ENCODE results near the gene SOX21.

The SOX21 gene

DNA sequence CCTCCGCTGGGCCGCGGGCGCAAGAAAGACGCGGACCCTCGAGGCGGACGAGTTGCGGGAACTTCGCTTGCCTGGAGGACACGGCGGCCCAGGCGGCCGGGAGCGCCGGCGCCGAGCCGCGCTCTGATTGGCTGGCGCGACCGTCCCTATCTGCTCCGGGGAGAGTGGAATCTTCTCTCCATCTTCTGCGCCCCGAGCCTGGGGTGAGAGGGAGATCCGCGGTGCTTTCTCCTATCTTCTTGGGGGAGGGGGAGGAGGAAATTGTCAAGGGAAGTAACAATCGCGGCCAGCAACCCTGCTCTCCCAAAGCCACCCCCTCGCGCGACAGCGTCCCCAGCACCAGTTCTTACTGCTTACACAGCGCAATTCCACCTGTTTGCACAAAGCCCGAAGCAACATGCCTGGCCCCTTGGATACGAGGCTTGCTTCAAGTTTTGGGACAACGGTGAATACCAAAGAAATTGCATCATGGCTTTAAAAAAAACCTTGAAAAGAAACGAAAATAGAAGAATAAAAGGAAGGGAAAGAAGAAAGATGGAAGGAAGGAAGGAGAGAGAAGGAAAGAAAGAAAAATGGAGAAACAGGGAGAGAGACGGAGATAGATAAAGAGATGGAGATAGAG, 4.8 kb downstream of the SOX21 start:
- Histone ChIP-seq H3K36me3 (no peaks in the 10 kb centered on the region), H3K27me3 (peaks cover 100% of the 10 kb centered on the region), H3K4me3 (ENCODE audit: low read depth in 1 of 2, low read length in 1 of 2) (no peak overlapping the region), H3K4me1 (ENCODE audit: control insufficient read depth in 1 of 2, insufficient read depth in 1 of 2, low read depth in 1 of 2, low read length in 1 of 2) (peaks cover 15 to 18% of the 10 kb centered on the region in 2 experiments), H3K27ac (no peak overlapping the region), H3K9me3 (no peaks in the 10 kb centered on the region)
- TF ChIP-seq, protein P1, sequence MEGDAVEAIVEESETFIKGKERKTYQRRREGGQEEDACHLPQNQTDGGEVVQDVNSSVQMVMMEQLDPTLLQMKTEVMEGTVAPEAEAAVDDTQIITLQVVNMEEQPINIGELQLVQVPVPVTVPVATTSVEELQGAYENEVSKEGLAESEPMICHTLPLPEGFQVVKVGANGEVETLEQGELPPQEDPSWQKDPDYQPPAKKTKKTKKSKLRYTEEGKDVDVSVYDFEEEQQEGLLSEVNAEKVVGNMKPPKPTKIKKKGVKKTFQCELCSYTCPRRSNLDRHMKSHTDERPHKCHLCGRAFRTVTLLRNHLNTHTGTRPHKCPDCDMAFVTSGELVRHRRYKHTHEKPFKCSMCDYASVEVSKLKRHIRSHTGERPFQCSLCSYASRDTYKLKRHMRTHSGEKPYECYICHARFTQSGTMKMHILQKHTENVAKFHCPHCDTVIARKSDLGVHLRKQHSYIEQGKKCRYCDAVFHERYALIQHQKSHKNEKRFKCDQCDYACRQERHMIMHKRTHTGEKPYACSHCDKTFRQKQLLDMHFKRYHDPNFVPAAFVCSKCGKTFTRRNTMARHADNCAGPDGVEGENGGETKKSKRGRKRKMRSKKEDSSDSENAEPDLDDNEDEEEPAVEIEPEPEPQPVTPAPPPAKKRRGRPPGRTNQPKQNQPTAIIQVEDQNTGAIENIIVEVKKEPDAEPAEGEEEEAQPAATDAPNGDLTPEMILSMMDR (IDR thresholded peaks at IDR 0.05), result no peak

DNA sequence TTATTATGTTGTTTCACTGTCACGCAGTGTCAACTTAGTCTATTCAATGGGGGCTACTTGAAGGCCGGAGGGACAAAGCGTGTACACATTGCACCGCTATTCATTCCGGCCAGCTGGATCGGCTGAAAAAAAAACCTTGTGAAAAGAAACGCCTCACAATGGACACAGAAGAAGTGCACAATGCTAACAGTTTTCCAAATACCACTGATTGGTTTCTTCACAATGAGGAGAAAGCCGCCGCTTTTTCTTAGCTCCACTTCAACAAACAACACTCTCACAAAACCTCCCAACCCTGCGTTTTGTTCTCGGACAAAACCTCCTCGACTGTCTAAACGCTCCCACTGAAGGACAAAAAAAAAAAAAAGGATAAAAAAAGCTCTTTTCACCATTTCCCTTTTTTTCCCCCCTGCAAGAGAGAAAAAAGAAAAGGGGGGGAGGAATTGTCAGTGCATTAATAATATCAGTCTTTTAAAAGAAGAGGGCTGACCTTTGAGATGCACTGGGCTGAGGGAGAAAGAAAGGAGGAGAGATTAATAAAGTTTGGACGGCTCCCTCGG, 5.4 kb downstream of the SOX21 start:
- TF ChIP-seq, protein P1 (IDR thresholded peaks at IDR 0.05), result no peak
- H3K4me3 ChIP-seq (ENCODE audit: low read depth in 1 of 2, low read length in 1 of 2), result no peak overlapping the region
- H3K27me3 ChIP-seq, result peaks cover 100% of the 10 kb centered on the region

DNA sequence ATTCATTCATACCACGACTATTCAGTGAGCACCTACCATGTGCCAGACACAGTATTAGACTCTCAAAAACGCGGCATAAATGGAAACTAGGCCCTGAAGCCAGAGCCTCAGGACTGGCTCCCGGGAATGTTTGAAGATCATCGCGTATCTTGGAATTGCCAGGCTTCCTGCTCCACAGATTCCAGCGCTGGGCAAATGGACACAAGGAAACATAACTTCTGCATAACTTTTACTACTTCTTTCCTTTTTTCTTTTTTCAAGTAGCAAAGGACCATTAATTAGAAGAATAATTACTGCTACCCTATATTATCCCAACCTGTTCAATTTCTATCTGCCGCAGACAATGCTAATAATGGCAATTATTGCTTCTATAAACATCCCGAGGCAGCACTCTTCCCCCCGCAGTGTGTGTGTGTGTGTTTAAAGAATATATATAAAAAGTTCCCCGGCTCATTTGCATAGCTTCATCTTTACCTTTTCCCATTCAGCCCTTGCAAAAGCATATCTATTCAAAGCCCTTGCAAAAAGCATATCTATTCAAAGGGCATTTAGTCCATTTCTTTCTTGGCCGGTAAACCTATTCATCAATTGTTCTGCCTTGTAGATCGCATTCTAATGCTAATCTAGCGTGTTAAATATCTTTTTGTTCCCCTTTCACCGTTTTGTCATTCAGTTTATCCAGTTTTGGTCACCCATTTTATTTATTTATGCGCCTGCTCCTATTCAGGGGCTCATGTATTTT, 6.1 kb downstream of the SOX21 start:
- H3K9me3 ChIP-seq, result no peaks in the 10 kb centered on the region
- TF ChIP-seq, protein P1 (IDR thresholded peaks at IDR 0.05), result no peak
- H3K4me3 ChIP-seq (ENCODE audit: low read depth in 1 of 2, low read length in 1 of 2), result no peak overlapping the region
- peaks cover 5 to 8% of the 10 kb centered on the region in 2 experiments for H3K4me1 ChIP-seq (ENCODE audit: control insufficient read depth in 1 of 2, insufficient read depth in 1 of 2, low read depth in 1 of 2, low read length in 1 of 2)
- peaks cover 100% of the 10 kb centered on the region for H3K27me3 ChIP-seq
- no peaks in the 10 kb centered on the region for H3K36me3 ChIP-seq
- H3K27ac ChIP-seq, result no peak overlapping the region

More for the DNA sequence above, 5.4 kb downstream of the SOX21 start:
- Histone ChIP-seq H3K9me3 (no peaks in the 10 kb centered on the region), H3K4me1 (ENCODE audit: control insufficient read depth in 1 of 2, insufficient read depth in 1 of 2, low read depth in 1 of 2, low read length in 1 of 2) (peaks cover 9 to 12% of the 10 kb centered on the region in 2 experiments), H3K27ac (no peak overlapping the region), H3K36me3 (no peaks in the 10 kb centered on the region)

DNA sequence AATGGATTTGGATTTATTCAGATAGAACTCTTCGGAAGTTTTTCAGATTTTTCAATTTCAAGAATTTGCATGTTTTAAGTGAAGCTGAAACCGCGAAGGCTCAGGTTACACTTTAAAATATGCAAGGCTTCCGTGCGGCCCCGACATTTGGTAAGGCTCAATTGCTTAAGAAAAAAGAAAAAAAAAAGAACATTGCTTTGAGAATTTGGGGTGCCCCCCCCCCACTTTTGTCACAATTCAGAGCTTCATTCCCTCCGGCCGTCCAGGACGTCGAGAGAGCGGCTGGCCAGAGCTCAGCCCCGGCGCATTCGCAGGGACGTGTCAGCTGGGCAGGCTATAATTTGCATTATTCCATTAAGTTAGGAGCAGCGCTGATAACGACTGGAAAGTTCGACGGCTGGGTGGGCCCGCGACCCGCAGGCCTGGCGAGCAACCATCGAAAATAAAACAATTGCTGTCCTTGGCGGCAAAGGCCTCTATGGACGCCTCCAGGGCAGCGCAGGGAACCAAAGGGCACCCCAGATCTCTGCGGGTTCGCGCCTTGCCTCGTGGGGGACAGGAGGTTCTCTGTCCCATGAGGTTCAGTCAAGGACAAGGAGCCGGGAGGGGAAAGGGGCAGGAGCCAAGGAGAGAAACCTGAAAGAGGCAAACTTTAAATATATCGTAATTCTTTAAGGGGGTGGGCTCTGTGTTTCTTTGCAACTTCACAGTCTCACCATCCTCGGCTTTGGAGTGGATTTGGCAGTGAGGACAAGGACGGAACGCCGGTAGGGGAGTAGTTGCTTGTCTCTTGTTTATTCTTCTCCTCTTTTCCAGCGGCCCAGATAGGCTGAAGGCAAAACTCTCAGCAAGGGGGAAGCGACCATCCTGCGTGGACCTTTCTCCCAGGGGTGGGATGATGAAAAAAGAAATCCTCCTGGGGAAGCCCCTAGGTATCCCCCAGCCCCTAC, 7.0 kb downstream of the SOX21 start:
- TF ChIP-seq, protein P1 (IDR thresholded peaks at IDR 0.05), result no peak
- H3K27ac ChIP-seq, result no peak overlapping the region
- H3K36me3 ChIP-seq, result no peaks in the 10 kb centered on the region
- no peaks in the 10 kb centered on the region for H3K9me3 ChIP-seq
- H3K4me3 ChIP-seq (ENCODE audit: low read depth in 1 of 2, low read length in 1 of 2), result no peak overlapping the region
- H3K4me1 ChIP-seq (ENCODE audit: control insufficient read depth in 1 of 2, insufficient read depth in 1 of 2, low read depth in 1 of 2, low read length in 1 of 2), result peaks cover 0 to 4% of the 10 kb centered on the region in 2 experiments
- H3K27me3 ChIP-seq, result peaks cover 100% of the 10 kb centered on the region

DNA sequence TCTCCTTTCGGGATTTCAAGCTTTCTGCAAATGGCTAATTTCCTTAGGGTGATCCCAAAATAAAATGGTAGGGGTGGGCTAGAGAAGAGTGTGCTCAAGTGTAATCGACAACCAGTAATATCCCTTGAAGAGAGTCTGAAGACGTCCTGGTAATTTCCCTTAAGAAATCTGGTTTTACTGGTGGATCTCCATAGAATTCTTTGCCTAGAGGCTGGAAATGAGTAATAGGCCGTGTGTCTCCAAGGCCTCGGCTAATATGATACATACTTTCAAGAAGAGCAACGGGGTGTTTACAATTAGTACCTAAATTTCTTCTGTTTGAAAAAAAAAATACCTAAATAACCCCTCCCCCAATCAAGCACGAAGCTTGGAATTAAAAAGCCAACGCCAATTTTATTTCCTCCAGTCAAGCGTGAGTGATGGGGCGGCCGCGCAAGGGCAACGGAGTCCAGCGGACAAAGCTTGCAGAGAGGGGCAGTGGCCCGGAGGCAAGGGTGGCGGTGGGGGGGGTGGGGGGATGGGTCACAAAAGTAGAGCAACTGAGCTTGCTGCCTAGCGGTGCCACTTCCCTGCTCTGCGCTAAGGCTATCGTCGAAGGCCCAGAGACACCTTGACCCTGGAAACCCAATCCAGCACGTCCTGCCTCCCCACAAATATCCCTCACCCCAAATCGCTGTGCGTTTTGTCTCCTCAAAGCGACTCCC, 7.8 kb downstream of the SOX21 start:
- Histone ChIP-seq H3K4me1 (ENCODE audit: control insufficient read depth in 1 of 2, insufficient read depth in 1 of 2, low read depth in 1 of 2, low read length in 1 of 2) (peaks cover 0 to 4% of the 10 kb centered on the region in 2 experiments), H3K4me3 (ENCODE audit: low read depth in 1 of 2, low read length in 1 of 2) (no peak overlapping the region), H3K9me3 (no peaks in the 10 kb centered on the region), H3K27ac (no peak overlapping the region), H3K27me3 (peaks cover 100% of the 10 kb centered on the region), H3K36me3 (no peaks in the 10 kb centered on the region)
- TF ChIP-seq, protein P1 (IDR thresholded peaks at IDR 0.05), result no peak

All from neutrophil (primary cell).